ENCODE results near the gene GNA15. TPM values are rescaled to one million over a fixed set of nuclear protein-coding genes. Genes with fewer than 3 reads are reported as not detected.
A peak's percentile ranks its signal among the peaks of the same experiment; 100 is the strongest.

GNA15 gene
- total and polyA plus RNA-seq, 10 donors = 3.8 to 24.9 (median 12.5) TPM

DNA sequence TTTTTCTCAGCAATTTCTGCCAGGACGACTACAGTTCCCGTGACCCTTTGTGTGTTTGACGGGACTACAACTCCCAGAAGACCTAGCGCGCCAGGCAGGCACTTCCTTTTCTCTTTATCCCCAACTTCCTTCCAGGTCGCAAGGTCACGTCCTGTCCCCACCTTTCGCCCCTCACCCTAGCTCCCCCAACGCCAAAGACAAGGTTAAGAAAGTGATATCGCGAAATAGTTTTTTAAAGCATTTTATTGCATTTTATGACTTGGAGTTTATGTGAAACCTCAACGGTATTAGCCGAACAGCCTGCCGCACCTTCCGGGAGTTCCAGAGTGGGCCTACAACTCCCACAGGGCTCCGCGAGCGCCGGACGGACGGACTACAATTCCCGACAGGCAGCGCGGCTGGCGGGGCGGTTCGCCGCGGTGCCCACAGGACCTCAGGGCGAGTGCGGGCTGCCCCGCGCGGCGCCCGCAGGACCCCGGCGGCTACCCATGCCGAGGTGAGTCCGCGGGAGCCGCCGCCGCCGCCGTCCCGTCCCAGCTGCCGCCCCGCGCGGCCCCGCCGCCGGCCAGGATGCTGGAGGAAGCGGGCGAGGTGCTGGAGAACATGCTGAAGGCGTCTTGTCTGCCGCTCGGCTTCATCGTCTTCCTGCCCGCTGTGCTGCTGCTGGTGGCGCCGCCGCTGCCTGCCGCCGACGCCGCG is 49.8 kb downstream of the GNA15 start, which contains the start of gene NCLN:
NCLN (plus strand) TSS at position 470 of the 699 bp plus-strand sequence; CDS start at position 571, 101 bp downstream.
- 0 to 2% (median 0%) methylated on average over 40 to 69 of the region's 69 CpGs for WGBS, 5 donors
- DNase-seq = peak; percentile 98
- Histone ChIP-seq H3K27me3 (replicated peaks in 1 of 7) (no peaks in the 10 kb centered on the region), H3K4me3 (peak within 1 kb of the TSS; percentile 67 to 100 (median 93)), H3K27ac (peak within 1 kb of the TSS; percentile 68 to 99 (median 90)), H3K9me3 (no peaks in the 10 kb centered on the region), H3K4me1 (peaks cover 55 to 95% (median 92%) of the 10 kb centered on the region in 6 donors), H3K36me3 (peaks cover 0 to 61% (median 0%) of the 10 kb centered on the region in 6 donors)
- peak in 1 of 3 donors; percentile 80 for TF ChIP-seq POLR2A (IDR thresholded peaks at IDR 0.05)
- TF ChIP-seq POLR2AphosphoS5 (IDR thresholded peaks at IDR 0.05) = peak; percentile 84 to 95 (median 89)
- no peak for TF ChIP-seq CTCF (IDR thresholded peaks at IDR 0.05 in 8 of 11, conservative IDR thresholded peaks at IDR 0.05 in 3 of 11)
- intact Hi-C loops (cut with DNase I; ENCODE audit: low total_unique reads) = no loop called here

- H3K4me1 ChIP-seq = peaks cover 52 to 95% (median 86%) of the 10 kb centered on the region in 6 donors
- H3K9me3 ChIP-seq = no peaks in the 10 kb centered on the region
- TF ChIP-seq CTCF (IDR thresholded peaks at IDR 0.05 in 8 of 11, conservative IDR thresholded peaks at IDR 0.05 in 3 of 11) (no peak), POLR2AphosphoS5 (IDR thresholded peaks at IDR 0.05) (no peak), POLR2A (IDR thresholded peaks at IDR 0.05) (no peak)
- WGBS, 5 donors = 0 to 1% (median 1%) methylated on average over 20 to 38 of the region's 38 CpGs
- H3K27ac ChIP-seq = peak overlapping the region; percentile 68 to 99 (median 90)
- DNase-seq = peak; percentile 92
- peaks cover 0 to 63% (median 0%) of the 10 kb centered on the region in 6 donors for H3K36me3 ChIP-seq
- peak overlapping the region; percentile 67 to 100 (median 93) for H3K4me3 ChIP-seq
- intact Hi-C loops (cut with DNase I; ENCODE audit: low total_unique reads) = no loop called here
- H3K27me3 ChIP-seq (replicated peaks in 1 of 7) = no peaks in the 10 kb centered on the region
Observed at GRCh38 chr19:3186160-3186688, 50.4 kb downstream of the GNA15 start.

DNA sequence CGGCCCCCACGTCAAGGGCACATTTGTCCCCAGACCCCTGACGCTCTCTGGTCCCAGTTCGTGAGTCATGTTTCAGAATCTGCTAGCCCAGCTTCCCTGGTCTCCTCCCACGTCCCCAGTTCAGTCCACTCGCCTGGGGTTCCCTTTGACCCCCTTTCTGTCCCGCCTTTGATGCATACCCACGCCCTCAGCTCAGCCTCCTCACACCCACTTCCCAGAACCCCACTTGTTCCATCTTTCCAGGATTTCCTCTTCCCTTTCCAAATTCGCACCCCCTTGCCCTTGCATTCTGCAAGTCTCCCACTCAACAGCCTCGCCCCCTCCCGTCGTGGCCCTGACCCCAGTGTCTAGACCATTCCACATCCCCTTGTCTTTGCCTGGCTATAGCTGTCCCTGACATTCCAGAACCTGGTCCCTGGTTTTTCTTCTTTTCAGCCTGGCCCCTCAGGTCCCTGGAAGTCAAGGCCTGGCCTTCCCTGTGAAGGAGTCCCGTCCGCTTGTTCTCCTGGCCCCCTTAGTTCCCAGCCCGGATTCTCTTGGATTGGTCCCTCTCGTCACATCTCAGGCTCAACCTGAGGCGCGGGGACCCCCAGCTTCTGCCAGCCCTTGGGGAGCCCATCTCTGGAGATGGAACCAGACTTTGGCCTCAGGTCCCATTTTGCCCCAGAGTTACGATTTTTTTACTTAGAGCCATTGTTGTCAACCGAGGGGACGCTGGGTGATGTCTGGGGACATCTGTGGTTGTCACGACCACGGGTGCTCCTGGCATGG is 51.2 kb downstream of the GNA15 start:
- Histone ChIP-seq H3K27me3 (replicated peaks in 1 of 7) (no peaks in the 10 kb centered on the region), H3K27ac (peak overlapping the region in 4 of 8 donors; percentile 89 to 99 (median 94)), H3K4me3 (peak overlapping the region; percentile 67 to 100 (median 93)), H3K9me3 (no peaks in the 10 kb centered on the region), H3K4me1 (peaks cover 43 to 95% (median 78%) of the 10 kb centered on the region in 6 donors), H3K36me3 (peaks cover 0 to 62% (median 0%) of the 10 kb centered on the region in 6 donors)
- TF ChIP-seq CTCF (IDR thresholded peaks at IDR 0.05 in 8 of 11, conservative IDR thresholded peaks at IDR 0.05 in 3 of 11) (no peak), POLR2A (IDR thresholded peaks at IDR 0.05) (no peak), POLR2AphosphoS5 (IDR thresholded peaks at IDR 0.05) (no peak)
- no peak for DNase-seq
- intact Hi-C loops (cut with DNase I; ENCODE audit: low total_unique reads) = no loop called here
- WGBS, 5 donors = 60 to 71% (median 65%) methylated on average over 23 of the region's 23 CpGs

Data from spleen (tissue), 11 donors.